Mucosa of rectum (tissue), 2 donors: ENCODE measurements around the gene NETO2.
A peak's percentile ranks its signal among the peaks of the same experiment; 100 is the strongest.
"Not testable (repeated sequence)": the region's sequence is repeated elsewhere in the genome, so short reads cannot be mapped to it uniquely, and the experiment has no call there.

ENCODE experiments used
- H3K27ac ChIP-seq, 2 donors: one replicate each; pipeline ENCODE4 v1.7.0; 2013; ENCODE audit warnings: inconsistent platforms in 2 of 2, low read depth in 2 of 2, low read length in 2 of 2
- H3K27me3 ChIP-seq, 2 donors: one replicate each; pipeline ENCODE4 v1.7.0; 2013; ENCODE audit warnings: low read length in 2 of 2; ENCODE audit not compliant: control insufficient read depth in 2 of 2, insufficient read depth in 2 of 2
- H3K36me3 ChIP-seq, 2 donors: one replicate each; pipeline ENCODE4 v1.7.0; 2013; ENCODE audit warnings: low read length in 2 of 2; ENCODE audit not compliant: control insufficient read depth in 2 of 2, insufficient read depth in 2 of 2
- H3K4me1 ChIP-seq, 2 donors: one replicate each; pipeline ENCODE4 v1.7.0; 2013; ENCODE audit warnings: low read length in 2 of 2, mild to moderate bottlenecking in 1 of 2; ENCODE audit not compliant: control insufficient read depth in 2 of 2, insufficient read depth in 2 of 2
- H3K4me3 ChIP-seq, 2 donors: one replicate each; pipeline ENCODE4 v1.7.0; 2013; ENCODE audit warnings: low read length in 2 of 2
- H3K9ac ChIP-seq, 2 donors: one replicate each; pipeline ENCODE4 v1.7.0; 2013; ENCODE audit warnings: low read length in 2 of 2, low read depth in 1 of 2, mild to moderate bottlenecking in 1 of 2
- H3K9me3 ChIP-seq, 2 donors: one replicate each; pipeline ENCODE4 v1.7.0; 2013; ENCODE audit warnings: low read length in 2 of 2; ENCODE audit not compliant: control insufficient read depth in 2 of 2
- donor health status: healthy.
- donor health status: Normal muscosa, but diverticular disease.

The NETO2 gene

DNA sequence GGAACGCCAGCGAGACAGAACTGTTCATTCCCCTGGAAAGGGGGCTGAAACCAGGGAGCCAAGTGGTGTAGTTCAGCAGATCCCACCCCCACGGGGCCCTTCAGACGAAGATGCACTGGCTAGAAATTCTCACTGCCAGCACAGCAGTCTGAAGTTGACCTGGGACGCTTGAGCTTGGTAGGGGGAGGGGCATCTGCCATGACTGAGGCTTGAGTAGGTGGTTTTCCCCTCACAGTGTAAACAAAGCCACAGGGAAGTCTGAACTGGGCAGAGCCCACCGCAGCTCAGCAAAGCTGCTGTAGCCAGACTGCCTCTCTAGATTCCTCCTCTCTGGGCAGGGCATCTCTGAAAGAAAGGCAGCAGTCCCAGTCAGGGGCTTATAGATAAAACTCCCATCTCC, 46.6 kb downstream of the NETO2 start:
- H3K27ac ChIP-seq, H3K36me3 ChIP-seq, H3K9ac ChIP-seq, H3K27me3 ChIP-seq, H3K4me1 ChIP-seq, H3K4me3 ChIP-seq, H3K9me3 ChIP-seq: not testable (repeated sequence)

DNA sequence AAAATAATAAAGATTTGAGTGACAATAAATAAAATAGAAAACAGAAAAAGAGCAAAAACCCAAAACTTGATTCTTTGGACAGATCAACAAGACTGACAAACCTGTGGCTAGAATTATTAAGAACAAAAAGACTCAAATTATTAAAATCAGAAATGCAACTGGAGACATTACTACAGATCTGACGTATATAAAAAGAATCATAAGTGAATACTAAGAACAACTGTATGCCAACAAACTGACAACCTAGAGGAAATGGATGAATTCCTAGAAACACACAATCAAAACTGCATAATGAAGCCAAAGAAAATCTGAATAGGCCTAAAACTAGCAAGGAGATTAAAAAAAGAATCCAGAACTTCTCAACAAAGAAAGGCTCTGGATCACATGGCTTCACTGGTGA, 47.4 kb downstream of the NETO2 start:
- no peak overlapping the region for H3K9ac ChIP-seq
- no peak overlapping the region for H3K27ac ChIP-seq
- no peaks in the 10 kb centered on the region for H3K4me1 ChIP-seq
- no peaks in the 10 kb centered on the region for H3K36me3 ChIP-seq
- no peaks in the 10 kb centered on the region for H3K9me3 ChIP-seq
- no peaks in the 10 kb centered on the region for H3K27me3 ChIP-seq
- H3K4me3 ChIP-seq: no peak overlapping the region

DNA sequence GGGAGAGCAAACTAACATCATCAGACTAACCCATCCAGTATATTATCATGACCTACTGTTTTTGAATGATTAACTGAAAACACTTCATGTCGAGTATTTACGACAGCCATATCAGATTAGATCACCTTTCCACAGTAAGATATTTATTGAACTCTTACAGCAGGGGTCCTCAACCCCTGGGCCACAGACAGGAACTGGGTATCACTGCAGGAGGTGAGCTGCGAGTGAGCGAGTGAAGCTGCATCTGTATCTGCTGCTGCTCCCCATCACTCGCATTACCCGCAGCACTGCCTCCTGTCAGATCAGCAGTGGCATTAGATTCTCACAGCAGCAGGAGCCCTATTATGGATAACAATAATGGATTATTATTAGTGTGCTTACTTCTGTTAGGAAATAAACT, 59.5 kb downstream of the NETO2 start:
- H3K27ac ChIP-seq: no peak overlapping the region
- no peaks in the 10 kb centered on the region for H3K27me3 ChIP-seq
- no peak overlapping the region for H3K9ac ChIP-seq
- H3K4me3 ChIP-seq: no peak overlapping the region
- H3K36me3 ChIP-seq: no peaks in the 10 kb centered on the region
- H3K9me3 ChIP-seq: no peaks in the 10 kb centered on the region
- no peaks in the 10 kb centered on the region for H3K4me1 ChIP-seq

DNA sequence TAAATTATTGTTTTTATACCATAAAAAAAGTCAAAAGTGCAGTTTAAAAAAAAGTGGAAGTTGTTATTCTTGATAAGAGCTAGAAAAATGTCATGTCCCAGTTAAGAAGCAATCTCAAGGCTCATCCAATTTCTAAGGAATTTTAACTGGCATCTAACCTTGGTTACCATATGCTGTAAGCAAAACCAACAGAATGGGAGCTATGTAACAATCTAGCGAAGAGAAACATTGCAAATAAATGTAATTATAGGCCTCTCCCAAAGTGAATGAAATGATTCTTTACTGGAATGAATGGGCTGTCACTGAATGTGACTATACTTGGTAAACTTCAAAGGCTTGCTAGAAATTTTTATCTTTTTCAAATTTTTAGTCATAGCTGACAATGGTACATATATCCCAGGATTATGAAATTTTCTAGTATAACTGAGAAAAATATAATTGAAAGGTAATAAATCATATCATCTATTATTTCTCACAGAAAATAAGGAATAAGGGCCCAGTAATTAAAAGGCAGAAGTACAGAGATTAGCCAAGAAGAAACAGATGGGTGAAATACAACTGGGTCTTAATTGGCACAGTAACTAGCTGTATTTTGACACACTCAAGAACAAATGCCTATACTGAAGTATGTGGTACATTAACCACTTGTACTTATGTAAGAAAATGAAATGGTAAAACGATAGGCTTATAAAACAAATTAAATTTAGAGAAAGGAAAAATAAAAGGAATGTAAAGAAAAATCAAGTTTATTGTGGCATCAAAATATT, 61.5 kb downstream of the NETO2 start:
- Histone ChIP-seq H3K27me3 (no peaks in the 10 kb centered on the region), H3K4me3 (no peak overlapping the region), H3K36me3 (no peaks in the 10 kb centered on the region), H3K4me1 (no peaks in the 10 kb centered on the region), H3K27ac (no peak overlapping the region), H3K9me3 (no peaks in the 10 kb centered on the region), H3K9ac (no peak overlapping the region)

DNA sequence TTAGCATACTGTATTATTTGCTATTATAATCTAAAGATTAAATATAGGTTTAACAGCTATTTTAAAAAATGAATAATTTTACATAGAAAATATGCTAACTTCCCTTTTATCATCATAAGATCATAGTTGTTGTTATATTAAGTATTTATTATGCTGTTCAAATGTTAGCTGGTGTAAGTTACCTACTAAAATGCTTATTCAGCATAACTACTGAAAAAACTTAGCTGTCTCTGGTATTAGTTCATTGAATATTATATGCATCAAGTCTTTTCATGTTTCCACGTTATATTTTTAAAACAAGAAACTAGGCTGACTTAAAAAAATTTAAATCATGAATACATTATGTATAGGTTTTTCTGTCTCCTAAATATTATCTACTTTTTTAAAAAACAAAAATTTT, 62.6 kb downstream of the NETO2 start:
- no peaks in the 10 kb centered on the region for H3K27me3 ChIP-seq
- no peaks in the 10 kb centered on the region for H3K9me3 ChIP-seq
- no peaks in the 10 kb centered on the region for H3K36me3 ChIP-seq
- H3K4me1 ChIP-seq: no peaks in the 10 kb centered on the region
- no peak overlapping the region for H3K9ac ChIP-seq
- no peak overlapping the region for H3K4me3 ChIP-seq
- no peak overlapping the region for H3K27ac ChIP-seq

DNA sequence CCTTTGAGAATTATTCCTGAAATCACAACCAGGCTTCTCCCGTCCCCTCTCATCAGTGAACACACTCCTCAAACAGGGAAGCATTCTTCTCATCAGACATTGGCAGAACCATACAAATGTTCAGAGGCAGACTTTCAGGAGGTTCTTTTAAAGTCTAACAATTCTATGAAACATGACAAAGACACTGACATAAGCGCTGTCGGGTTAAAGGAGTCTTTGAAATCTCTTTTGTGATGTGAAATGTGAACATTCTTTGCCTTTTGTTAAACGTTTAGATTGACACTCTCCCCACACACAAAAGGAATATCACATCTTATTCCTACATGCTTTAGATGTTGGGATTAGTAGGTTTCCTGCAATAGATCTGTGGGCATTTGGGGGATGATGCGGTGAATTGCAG, 63.9 kb downstream of the NETO2 start:
- no peak overlapping the region for H3K9ac ChIP-seq
- H3K4me1 ChIP-seq: no peaks in the 10 kb centered on the region
- no peaks in the 10 kb centered on the region for H3K27me3 ChIP-seq
- H3K36me3 ChIP-seq: no peaks in the 10 kb centered on the region
- no peak overlapping the region for H3K4me3 ChIP-seq
- H3K27ac ChIP-seq: no peak overlapping the region
- H3K9me3 ChIP-seq: no peaks in the 10 kb centered on the region

DNA sequence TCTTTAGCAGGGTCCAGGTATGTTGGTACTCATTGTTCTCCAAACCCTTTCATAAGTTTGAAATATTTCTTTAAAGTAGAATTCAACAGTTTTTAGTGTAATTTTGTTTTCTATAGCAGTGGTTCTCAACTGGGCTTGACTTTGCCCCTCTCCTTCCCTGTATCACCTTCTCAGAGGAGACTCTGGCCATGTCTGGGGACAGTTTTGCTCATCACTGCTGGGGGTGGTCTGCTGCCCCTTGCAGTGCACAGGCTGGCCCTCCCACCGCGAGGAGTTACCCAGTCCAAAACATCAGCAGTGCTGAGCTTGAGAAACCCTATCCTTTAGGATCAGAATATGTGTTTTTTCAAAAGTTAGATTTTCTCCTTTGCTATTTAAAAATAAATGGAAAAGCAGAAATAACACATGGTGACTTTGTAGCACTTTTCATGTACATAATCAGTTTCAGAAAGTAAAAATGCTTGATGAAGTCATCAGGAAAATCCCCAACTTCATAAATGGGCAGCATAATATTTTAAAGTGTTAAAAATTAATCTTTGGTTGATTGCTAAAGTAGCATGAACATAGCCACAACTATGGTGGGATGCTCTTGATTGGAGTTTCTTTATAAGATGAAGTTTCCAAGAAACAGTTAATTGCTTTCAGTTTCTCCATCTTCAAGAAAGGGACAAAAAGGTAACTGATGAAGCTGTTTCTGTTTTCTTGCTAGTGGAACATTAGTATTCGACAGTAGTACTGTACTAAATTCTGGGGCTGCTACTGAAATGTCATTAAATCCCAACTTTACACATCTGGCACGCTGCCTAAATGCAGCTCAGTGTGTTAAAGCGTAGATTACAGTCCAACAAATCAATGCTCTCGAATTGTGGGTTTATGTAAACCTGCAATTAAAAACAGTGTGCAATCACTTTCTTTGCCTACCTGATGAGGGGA, 70.3 kb downstream of the NETO2 start:
- no peaks in the 10 kb centered on the region for H3K36me3 ChIP-seq
- H3K27me3 ChIP-seq: no peaks in the 10 kb centered on the region
- H3K4me3 ChIP-seq: peak overlapping the region in 1 of 2 donors; percentile 14
- no peaks in the 10 kb centered on the region for H3K9me3 ChIP-seq
- H3K4me1 ChIP-seq: peaks cover 0 to 4% of the 10 kb centered on the region in 2 donors
- peak overlapping the region in 1 of 2 donors; percentile 20 for H3K9ac ChIP-seq
- peak overlapping the region; percentile 60 to 73 for H3K27ac ChIP-seq

DNA sequence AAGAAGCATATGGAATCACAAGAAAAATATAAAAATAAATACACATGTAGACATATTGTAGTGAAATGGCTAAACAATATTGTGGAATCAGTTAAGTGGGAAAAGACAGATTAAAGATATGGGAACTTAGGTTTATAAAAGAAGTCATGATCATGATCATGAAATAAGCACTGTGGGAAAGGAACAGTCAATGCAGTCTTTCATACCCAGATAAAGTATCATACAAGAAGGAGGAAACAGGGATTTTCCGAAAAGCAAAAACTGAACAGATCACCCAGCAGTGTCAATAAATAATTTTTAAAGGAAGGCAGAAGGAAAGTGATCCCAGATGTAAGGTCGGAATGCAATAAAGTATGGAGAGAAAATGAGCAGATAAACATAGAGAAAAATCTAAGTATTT, 71.6 kb downstream of the NETO2 start:
- Histone ChIP-seq H3K9me3 (no peaks in the 10 kb centered on the region), H3K36me3 (no peaks in the 10 kb centered on the region), H3K4me1 (peaks cover 0 to 4% of the 10 kb centered on the region in 2 donors), H3K4me3 (no peak overlapping the region), H3K9ac (no peak overlapping the region), H3K27ac (no peak overlapping the region), H3K27me3 (no peaks in the 10 kb centered on the region)

DNA sequence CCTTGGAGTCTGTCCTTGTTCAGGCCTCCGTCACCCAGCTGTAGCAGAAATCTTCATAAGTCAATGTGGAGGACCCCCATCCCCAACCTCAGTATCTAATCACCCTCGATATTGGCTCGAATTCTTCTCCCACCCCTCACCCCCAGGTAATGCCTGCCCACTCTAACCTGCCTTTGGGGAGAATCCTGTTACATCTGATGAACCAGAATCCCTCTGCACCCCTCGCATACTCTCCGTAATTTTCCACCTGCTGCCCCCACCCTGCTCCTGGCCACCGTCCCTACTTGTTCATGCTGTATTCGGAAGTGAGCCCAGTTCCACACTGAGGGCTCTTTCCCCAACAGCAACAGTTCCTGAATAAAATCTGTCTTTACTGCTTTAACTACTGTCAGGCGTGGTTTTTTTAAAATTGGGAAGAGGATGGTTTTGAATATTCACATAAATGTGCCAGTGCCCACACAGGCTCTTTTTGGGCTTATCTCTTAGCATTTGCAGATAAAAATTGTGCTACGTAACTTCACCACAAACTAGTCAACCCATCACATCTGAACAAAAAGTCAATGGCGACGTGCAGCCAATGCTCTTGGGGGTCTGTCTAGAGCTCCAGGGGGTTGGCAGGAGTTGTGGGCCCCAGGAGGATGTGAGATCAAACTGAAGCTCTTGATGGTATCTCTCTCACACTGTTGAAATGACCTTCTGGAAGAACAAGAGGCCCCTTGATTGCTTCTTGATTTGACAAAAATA, 73.7 kb downstream of the NETO2 start:
- Histone ChIP-seq H3K4me1 (peaks cover 0 to 4% of the 10 kb centered on the region in 2 donors), H3K36me3 (no peaks in the 10 kb centered on the region), H3K9me3 (no peaks in the 10 kb centered on the region), H3K9ac (no peak overlapping the region), H3K27me3 (no peaks in the 10 kb centered on the region), H3K4me3 (no peak overlapping the region), H3K27ac (no peak overlapping the region)

DNA sequence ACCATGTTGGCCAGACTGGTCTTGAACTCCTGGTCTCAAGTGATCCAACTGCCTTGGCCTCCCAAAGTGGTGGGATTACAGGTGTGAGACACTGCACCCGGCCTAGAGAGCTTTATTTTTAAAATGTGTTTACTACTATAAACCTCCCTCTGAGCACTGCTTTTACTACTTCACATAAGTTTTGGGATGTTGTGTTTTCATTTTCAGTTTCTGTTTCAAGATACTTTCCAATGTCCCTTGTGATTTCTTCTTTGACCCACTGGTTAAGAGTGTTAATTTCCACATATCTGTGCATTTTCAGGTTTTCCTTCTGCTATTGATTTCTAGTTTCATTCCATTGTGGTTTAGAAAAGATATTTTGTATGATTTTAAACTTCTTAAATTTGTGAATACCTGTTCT, 74.4 kb downstream of the NETO2 start:
- H3K9me3 ChIP-seq: no peaks in the 10 kb centered on the region
- no peaks in the 10 kb centered on the region for H3K36me3 ChIP-seq
- H3K4me3 ChIP-seq: no peak overlapping the region
- no peak overlapping the region for H3K27ac ChIP-seq
- no peaks in the 10 kb centered on the region for H3K27me3 ChIP-seq
- no peak overlapping the region for H3K9ac ChIP-seq
- H3K4me1 ChIP-seq: peaks cover 0 to 4% of the 10 kb centered on the region in 2 donors
